HAP-1 (cell line): ENCODE measurements around the gene RNASEH1.
A peak's percentile ranks its signal among the peaks of the same experiment; 100 is the strongest.

Source experiments
- DNase-seq, 2 experiments: peaks; one replicate each; pipeline ENCODE4 v3.0.0-alpha.2; 2016 to 2020; ENCODE audit warnings: low spot score in 2 of 2
- H3K27me3 ChIP-seq: fragments of 250-450 bp; sonication (Bioruptor Pico); 2 replicates; pipeline ENCODE4 v1.5.1; 2020; ENCODE audit warnings: low read depth, mild to moderate bottlenecking, moderate library complexity
- H3K36me3 ChIP-seq: fragments of 250-450 bp; sonication (Bioruptor Pico); replicated peaks from 2 replicates; pipeline ENCODE4 v1.5.1; 2020; ENCODE audit warnings: mild to moderate bottlenecking
- H3K4me1 ChIP-seq: fragments of 250-450 bp; sonication (Bioruptor Pico); 2 replicates; pipeline ENCODE4 v1.5.1; 2020; ENCODE audit warnings: mild to moderate bottlenecking
- H3K4me3 ChIP-seq: fragments of 250-450 bp; sonication (Bioruptor Pico); 2 replicates; pipeline ENCODE4 v1.5.1; 2020; ENCODE audit warnings: mild to moderate bottlenecking, moderate library complexity
- H3K9me3 ChIP-seq: fragments of 250-450 bp; sonication (Bioruptor Pico); 2 replicates; pipeline ENCODE4 v1.5.1; 2020; ENCODE audit warnings: mild to moderate bottlenecking, moderate library complexity
- in situ Hi-C: fragments of 300-500 bp; cut with MboI; formaldehyde crosslinking; loops from 3 replicates; pipeline ENCODE4 v1.14.3; 2020; ENCODE audit warnings: low sequenced_read_pairs, inconsistent platforms, mixed read lengths

Gene RNASEH1

GRCh38 chr2:3558205-3559014 lies at the start of gene RNASEH1:
TSS of gene RNASEH1 (minus strand) at chr2:3558333. CDS start at chr2:3558260, 73 bp downstream.
- peaks cover 43% of the 10 kb centered on the region for H3K36me3 ChIP-seq
- DNase-seq = peak; percentile 98 to 99
- in situ Hi-C loops = no loop called here

GRCh38 chr2:3606370-3607201 lies 48.5 kb upstream of the RNASEH1 start:
- Histone ChIP-seq H3K4me3 (no peak overlapping the region), H3K27me3 (no peaks in the 10 kb centered on the region), H3K36me3 (no peaks in the 10 kb centered on the region), H3K4me1 (0 out of 2 replicates have a peak, but pooled peaks cover 2% of the 10 kb centered on the region), H3K9me3 (no peaks in the 10 kb centered on the region)
- DNase-seq = no peak
- in situ Hi-C loops = no loop called here

More at GRCh38 chr2:3558205-3559014, at the start of gene RNASEH1:
- no peaks in the 10 kb centered on the region for H3K27me3 ChIP-seq
- H3K4me1 ChIP-seq = peaks cover 7% of the 10 kb centered on the region
- H3K4me3 ChIP-seq = peak within 1 kb of the TSS; percentile 99
- no peaks in the 10 kb centered on the region for H3K9me3 ChIP-seq

GRCh38 chr2:3606028-3606369 lies 47.9 kb upstream of the RNASEH1 start:
- in situ Hi-C loops = no loop called here
- no peaks in the 10 kb centered on the region for H3K36me3 ChIP-seq

GRCh38 chr2:3604991-3605961 lies 47.1 kb upstream of the RNASEH1 start:
- Histone ChIP-seq H3K4me1 (0 out of 2 replicates have a peak, but pooled peaks cover 2% of the 10 kb centered on the region), H3K4me3 (no peak overlapping the region), H3K9me3 (no peaks in the 10 kb centered on the region), H3K27me3 (peaks cover 2% of the 10 kb centered on the region; the same call in 1 of the 2 replicates), H3K36me3 (no peaks in the 10 kb centered on the region)
- in situ Hi-C loops = no loop called here
- DNase-seq = peak; percentile 24 to 73

More at GRCh38 chr2:3606028-3606369, 47.9 kb upstream of the RNASEH1 start:
- no peaks in the 10 kb centered on the region for H3K27me3 ChIP-seq
- H3K4me3 ChIP-seq = no peak overlapping the region
- 0 out of 2 replicates have a peak, but pooled peaks cover 2% of the 10 kb centered on the region for H3K4me1 ChIP-seq
- H3K9me3 ChIP-seq = no peaks in the 10 kb centered on the region
- DNase-seq = no peak

- H3K27me3 ChIP-seq = peaks cover 2% of the 10 kb centered on the region; the same call in 1 of the 2 replicates
- 0 out of 2 replicates have a peak, but pooled peaks cover 2% of the 10 kb centered on the region for H3K4me1 ChIP-seq
- no peaks in the 10 kb centered on the region for H3K36me3 ChIP-seq
- no peak for DNase-seq
- in situ Hi-C loops = no loop called here
- H3K4me3 ChIP-seq = no peak overlapping the region
- H3K9me3 ChIP-seq = no peaks in the 10 kb centered on the region
Observed at GRCh38 chr2:3604207-3604877, 46.2 kb upstream of the RNASEH1 start.

- no peaks in the 10 kb centered on the region for H3K36me3 ChIP-seq
- in situ Hi-C loops = no loop called here
Observed at GRCh38 chr2:3603536-3604206, 45.5 kb upstream of the RNASEH1 start.

GRCh38 chr2:3602553-3603339 lies 44.6 kb upstream of the RNASEH1 start:
- H3K36me3 ChIP-seq = no peaks in the 10 kb centered on the region
- H3K4me1 ChIP-seq = 0 out of 2 replicates have a peak, but pooled peaks cover 2% of the 10 kb centered on the region
- H3K27me3 ChIP-seq = peaks cover 5% of the 10 kb centered on the region; the same call in 1 of the 2 replicates
- no peak for DNase-seq
- H3K4me3 ChIP-seq = no peak overlapping the region
- in situ Hi-C loops = no loop called here
- H3K9me3 ChIP-seq = no peaks in the 10 kb centered on the region

More at GRCh38 chr2:3603536-3604206, 45.5 kb upstream of the RNASEH1 start:
- Histone ChIP-seq H3K4me3 (no peak overlapping the region), H3K9me3 (no peaks in the 10 kb centered on the region), H3K27me3 (peaks cover 5% of the 10 kb centered on the region; the same call in 1 of the 2 replicates), H3K4me1 (0 out of 2 replicates have a peak, but pooled peaks cover 2% of the 10 kb centered on the region)
- no peak for DNase-seq

- H3K4me1 ChIP-seq = 0 out of 2 replicates have a peak, but pooled peaks cover 2% of the 10 kb centered on the region
- in situ Hi-C loops = no loop called here
- H3K36me3 ChIP-seq = no peaks in the 10 kb centered on the region
- peak in 1 of 2 experiments; percentile 57 for DNase-seq
- H3K4me3 ChIP-seq = no peak overlapping the region
- H3K9me3 ChIP-seq = no peaks in the 10 kb centered on the region
- H3K27me3 ChIP-seq = peaks cover 5% of the 10 kb centered on the region; the same call in 1 of the 2 replicates
Observed at GRCh38 chr2:3601561-3602271, 43.6 kb upstream of the RNASEH1 start.

GRCh38 chr2:3600256-3600855 lies 42.2 kb upstream of the RNASEH1 start:
- Histone ChIP-seq H3K4me1 (no peaks in the 10 kb centered on the region), H3K4me3 (no peak overlapping the region), H3K27me3 (peaks cover 5% of the 10 kb centered on the region; the same call in 1 of the 2 replicates), H3K9me3 (no peaks in the 10 kb centered on the region), H3K36me3 (no peaks in the 10 kb centered on the region)
- no peak for DNase-seq
- in situ Hi-C loops = no loop called here

- in situ Hi-C loops = no loop called here
- no peak overlapping the region for H3K4me3 ChIP-seq
- H3K9me3 ChIP-seq = no peaks in the 10 kb centered on the region
- no peaks in the 10 kb centered on the region for H3K36me3 ChIP-seq
- H3K27me3 ChIP-seq = peaks cover 5% of the 10 kb centered on the region; the same call in 1 of the 2 replicates
- H3K4me1 ChIP-seq = no peaks in the 10 kb centered on the region
- DNase-seq = no peak
Observed at GRCh38 chr2:3598912-3599854, 41.0 kb upstream of the RNASEH1 start.
